Inflammatory macrophage (primary cell): ENCODE measurements around the gene CA5B.
"Not testable (repeated sequence)": the region's sequence is repeated elsewhere in the genome, so short reads cannot be mapped to it uniquely, and the experiment has no call there.

Source experiments
- DNase-seq, 2 donors: peaks; one replicate each; pipeline ENCODE4 v3.0.0-alpha.2; 2020 to 2022

The CA5B gene

DNA sequence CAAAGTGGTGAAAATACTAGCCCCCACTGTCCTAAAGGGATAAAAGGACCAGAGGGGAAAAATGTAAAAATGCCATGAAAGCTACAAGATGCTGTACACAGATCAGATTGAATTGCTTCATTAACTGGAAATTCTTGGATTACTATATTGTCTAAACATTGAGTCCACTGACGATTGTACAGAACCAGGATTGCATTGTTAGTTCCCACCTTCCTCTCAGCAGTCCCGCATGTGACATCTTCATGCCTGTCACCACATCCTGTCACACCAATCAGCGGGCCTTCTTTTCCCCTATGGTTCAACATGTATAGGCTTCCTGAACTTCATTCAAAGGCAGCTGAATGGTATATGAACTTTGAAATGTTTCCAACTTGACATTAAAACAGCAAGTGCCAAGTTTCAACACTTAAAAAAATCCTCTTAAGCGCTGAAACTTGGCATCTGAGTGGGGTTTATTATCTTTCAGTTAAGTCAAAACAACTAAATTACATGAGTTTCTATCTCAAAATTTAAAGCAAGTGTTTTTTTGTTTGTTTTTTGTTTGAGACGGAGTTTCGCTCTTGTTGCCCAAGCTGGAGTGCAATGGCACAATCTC, 76.8 kb downstream of the CA5B start:
- DNase-seq: peak; percentile 19 to 43

DNA sequence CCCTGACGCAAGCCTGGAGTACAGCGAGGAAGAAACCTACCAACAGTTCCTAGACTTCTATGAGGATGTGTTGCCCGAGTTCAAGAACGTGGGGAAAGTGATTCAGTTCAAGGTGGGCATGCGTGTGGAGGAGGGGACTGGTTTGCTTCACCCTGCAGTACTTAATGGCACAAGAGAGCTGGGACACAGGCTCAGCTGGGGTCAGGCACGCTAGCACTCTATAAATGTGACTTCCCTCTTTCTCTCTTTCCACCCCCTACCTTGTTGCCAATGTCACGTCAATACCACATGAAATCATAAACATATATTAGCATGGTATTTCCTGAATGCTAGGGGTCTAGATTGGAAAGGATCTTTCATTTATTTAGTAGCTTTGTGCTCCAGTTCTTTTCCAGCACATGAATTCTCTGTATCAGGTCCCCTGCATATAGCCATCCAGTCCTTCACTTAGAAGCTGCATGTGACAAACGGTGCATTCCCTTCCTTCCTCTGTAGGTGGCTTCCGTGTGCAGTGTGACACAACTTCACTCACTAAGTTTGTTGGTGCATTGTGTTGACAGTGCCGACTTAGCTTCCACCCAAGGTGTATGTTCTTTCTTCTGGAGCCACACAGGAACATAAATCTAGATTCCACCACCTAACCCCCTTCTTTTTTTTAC, 77.8 kb downstream of the CA5B start:
- peak; percentile 13 to 39 for DNase-seq

DNA sequence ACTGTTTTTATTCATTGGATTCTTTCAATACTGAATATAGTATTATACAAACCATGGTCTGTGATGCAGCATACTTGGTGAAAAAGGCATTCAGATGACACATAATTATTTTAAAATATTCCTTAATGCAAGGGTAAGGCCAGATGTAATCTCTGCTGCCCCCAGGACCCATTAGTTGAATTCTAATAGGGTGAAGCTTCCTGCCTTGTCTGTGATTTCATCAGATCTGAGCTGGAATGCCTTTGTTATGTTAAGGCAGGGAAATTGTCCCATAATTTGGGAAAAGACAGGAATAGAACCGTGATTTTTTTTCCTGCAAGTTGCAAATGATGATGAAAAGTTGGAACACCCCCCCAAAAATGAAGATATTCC, 78.4 kb downstream of the CA5B start:
- DNase-seq: no peak

DNA sequence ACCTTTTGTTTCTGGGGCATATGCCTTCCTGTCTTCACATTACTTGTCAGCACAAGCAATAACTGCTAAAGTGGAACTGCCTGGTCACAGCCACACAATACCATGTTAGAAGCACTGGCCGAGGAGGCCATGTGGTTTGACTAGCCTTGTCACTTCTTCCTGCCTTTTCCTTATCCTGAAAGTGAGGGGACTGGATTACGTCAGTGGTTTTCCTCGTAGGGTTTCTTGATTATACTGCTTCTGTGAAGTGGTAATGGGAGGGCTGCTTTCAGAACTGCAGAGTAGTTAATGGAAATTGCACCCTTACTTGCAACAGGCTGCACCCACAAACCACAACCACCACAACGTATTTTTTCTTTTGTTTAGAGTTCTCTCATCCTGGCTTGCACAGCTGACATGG, 78.8 kb downstream of the CA5B start:
- peak; percentile 42 to 56 for DNase-seq

DNA sequence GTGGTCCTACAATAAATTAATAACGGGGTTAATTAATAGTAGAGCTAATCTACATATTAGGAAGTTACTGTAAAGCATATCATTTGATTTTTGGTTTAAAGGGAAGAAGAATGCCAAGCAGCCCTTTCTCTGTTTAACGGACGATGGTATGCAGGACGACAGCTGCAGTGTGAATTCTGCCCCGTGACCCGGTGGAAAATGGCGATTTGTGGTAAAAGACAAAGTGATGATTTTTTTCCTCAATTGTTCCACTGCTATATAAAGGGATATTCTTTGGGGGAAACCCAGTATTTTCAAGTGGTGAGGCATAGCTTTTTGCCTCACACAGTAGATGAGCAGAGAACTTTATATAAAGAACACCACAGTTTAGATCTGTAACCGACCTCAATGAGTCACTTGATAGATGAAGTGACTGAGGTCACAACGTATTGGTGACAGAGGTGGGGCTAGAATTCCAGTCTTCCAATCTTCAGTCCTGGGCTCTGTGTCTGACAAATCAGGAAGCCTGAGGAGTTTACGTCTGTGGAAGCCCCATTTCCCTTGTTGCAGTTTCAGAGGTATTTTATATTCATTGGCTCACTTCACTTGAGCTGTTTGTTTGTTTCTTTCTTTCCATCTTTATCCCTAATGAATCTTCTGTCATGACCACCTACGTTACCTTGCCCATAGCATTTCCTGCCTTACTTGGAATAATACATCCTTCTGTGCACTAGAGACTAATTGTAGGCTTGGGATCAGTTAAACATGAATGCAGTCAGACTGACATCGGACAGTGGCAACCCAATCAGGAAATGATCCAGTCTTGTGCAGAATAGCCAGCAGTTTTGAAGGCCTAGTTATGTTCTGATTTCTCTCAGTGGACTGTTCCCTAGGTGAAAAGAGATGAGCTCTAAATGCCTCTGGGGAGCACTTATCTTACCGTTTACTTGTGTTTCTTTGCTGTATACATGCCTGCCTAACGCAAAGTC, 82.3 kb downstream of the CA5B start:
- no peak for DNase-seq

DNA sequence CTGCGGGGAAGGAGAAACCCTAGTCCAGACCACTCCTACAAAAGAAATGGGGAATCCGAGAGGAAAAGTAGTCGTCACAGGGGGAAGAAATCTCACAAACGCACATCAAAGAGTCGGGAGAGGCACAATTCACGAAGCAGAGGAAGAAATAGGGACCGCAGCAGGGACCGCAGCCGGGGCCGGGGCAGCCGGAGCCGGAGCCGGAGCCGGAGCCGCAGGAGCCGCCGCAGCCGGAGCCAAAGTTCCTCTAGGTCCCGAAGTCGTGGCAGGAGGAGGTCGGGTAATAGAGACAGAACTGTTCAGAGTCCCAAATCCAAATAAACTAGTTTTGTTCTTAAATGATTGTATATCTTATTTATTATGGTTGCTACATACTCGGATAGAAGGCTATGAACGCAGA, 84.9 kb downstream of the CA5B start:
- DNase-seq: no peak

DNA sequence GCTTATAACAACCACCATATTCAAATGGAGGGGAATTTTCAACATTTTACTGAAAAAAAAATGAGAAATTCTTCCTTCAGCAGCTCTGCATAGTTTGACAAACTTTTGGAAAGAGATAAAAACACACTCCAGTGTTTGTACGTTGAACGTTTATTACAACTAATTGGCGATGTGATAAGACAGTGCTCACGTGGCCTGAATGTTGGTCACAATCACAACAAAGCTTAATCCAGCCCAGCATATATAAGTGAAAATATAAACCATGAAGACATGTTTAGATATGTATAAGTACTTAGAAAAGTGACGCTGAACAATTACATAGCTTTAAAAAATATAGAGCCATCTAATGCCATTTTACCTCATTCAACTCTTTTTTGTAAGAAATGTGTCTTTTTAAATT, 87.9 kb downstream of the CA5B start:
- no peak for DNase-seq

DNA sequence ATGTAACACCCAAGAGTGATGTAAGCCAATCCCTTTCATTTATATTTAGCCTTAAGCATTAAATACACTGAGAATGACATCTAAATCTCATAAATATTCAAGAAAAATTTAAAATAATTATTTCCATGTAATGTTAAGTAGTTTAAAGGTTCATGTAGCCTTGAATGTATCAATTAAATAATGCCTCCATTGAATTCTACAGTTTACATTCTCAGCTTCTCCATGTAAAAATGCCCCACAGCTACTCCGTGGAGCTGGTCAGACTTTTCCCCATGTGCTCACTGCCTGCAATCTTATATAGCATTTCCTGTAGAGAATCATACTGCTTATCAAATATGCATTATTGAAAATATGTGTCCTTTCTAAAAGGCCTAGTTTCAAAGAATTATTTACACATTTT, 91.1 kb downstream of the CA5B start:
- no peak for DNase-seq

DNA sequence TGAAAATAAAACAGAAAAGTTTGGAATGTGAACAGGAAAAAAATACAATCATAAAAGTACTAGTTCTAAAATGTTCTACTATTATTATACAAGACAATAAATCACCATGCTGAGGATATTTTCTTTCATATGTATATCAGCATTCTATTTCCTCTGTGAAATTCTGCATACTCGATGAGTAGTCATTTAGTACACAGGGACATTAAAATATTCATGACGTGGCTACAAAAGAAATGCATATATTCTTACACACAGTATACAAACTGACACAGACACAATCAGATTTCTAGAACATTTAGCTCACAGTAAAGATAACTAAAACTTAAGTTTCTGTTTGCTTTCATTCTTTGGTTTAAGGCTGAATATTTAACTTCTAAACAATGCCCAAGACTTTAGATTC, 93.3 kb downstream of the CA5B start:
- not testable (repeated sequence) for DNase-seq

DNA sequence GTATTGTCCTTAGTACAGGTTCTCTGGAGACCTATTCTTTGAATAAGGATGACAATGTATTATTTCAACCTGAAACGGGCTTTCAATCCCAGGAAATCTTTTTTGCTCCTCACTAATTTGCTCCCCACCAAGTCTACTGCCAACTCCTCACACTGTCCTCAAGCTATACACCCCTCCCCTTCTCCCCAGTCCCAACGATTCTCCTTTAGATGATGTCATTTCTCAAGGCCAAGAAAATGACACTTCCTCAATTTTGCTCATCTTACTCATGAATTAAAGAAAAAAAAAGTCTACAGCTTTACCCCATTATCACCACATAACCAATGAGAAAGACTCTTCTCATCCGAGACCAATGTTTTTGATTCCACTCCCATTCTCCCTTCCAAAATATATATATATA, 96.0 kb downstream of the CA5B start:
- DNase-seq: no peak

DNA sequence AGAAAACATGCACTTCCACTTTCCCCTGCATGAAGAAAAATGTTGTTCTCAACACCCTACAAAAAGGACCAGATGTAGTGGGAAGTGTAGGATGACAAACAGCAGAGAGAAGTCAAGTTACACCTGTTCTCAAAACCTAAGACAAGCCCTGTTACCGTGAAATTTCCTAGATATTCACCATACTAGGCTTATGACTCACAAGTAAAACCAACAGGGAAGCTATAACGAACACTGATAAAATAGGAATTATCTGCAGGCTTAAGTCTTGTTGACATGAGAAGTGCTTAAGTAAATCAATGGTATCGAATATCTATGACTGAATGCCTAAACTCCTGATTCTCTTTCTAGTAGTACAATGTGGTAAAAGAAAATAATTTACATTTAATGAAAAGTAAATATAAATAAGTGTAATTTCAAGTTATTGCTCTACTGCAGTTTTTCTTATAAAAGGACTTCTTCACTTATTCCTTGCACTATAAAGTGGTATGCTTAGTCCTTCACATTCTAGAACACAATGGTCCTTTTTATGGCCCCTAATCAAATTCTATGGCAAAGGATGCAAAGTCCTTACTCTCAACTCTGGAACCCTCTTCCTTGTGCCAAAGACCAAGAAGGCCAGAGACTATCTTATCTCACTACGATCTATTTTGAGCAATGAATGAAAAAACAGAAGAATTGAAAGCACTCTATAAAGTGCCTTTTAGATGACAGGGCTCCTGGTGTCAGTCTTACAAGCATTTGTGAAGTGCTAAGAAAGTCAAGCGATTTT, 96.9 kb downstream of the CA5B start:
- no peak for DNase-seq
